ENCODE measurements around the gene FAF1.

- no peak for TF ChIP-seq CTCF (IDR thresholded peaks at IDR 0.05)
- no peak for TF ChIP-seq POLR2A (IDR thresholded peaks at IDR 0.05)
- no peak for TF ChIP-seq EP300 (IDR thresholded peaks at IDR 0.05)
Observed at GRCh38 chr1:50438945-50439344, 521.1 kb downstream of the FAF1 start.

All from tibial nerve (tissue), 4 donors.